K562 (cell line): Measurements from ENCODE around the gene OR52I2. TPM values are rescaled to one million over a fixed set of nuclear protein-coding genes. Genes with fewer than 3 reads are reported as not detected.

ENCODE experiments used
- ATAC-seq: fragments of 200-7000 bp; cut with Tn5 transposase; 3 replicates; pipeline ENCODE4 v1.9.1; 2020; ENCODE audit warnings: moderate library complexity
- BruUV-seq: library from RNA; stranded (reverse); fragments of 400-500 nt; replicated peaks from 2 replicates; lab custom pipeline; 2021; lab: Mats Ljungman, UMichigan
- CTCF ChIA-PET: fragments of 300-600 bp; formaldehyde crosslinking; extraction: SDS; loops from one replicate; lab custom pipeline; 2021; ENCODE audit warnings: low intra/inter-chr PET ratio; lab: Yijun Ruan, JAX
- POLR2A ChIA-PET: fragments of 300-600, 350-650 bp; sonication (Branson Sonifier 250); formaldehyde crosslinking; extraction: SDS; loops from one replicate; lab custom pipeline; 2021; ENCODE audit warnings: antibody characterized with exemption, inconsistent platforms; lab: Yijun Ruan, JAX
- DNase-seq, 4 experiments: peaks; one replicate each; pipeline versions ENCODE4 v3.0.0 to v3.0.0-alpha.2; 2011 to 2018; ENCODE audit warnings: low spot score in 3 of 4, mixed read lengths in 3 of 4; ENCODE audit errors: extremely low read depth in 1 of 4
- FAIRE-seq: peaks from 2 replicates; lab custom pipeline; 2011; peaks lifted over from hg19 to GRCh38; lab: Jason Lieb, UNC
- H2AFZ ChIP-seq: 2 replicates; pipeline ENCODE4 v1.6.0; 2011; ENCODE audit warnings: low read depth, low read length, control low read depth, inconsistent platforms
- H3K27ac ChIP-seq: fragments of 200-600 bp; 3 replicates; pipeline ENCODE4 v1.8.0; 2011; ENCODE audit warnings: low read depth, mild to moderate bottlenecking, control low read depth, inconsistent platforms, low read length, moderate library complexity, mixed read lengths; ENCODE audit errors: extremely low read depth
- H3K27me3 ChIP-seq, 2 experiments: fragments of 300-600 bp in 1 of 2; 2 replicates in 1 of 2; 3 replicates in 1 of 2; pipeline versions ENCODE4 v1.6.0 to v1.8.0; 2011; ENCODE audit warnings: inconsistent platforms in 2 of 2, low read length in 2 of 2, mild to moderate bottlenecking in 1 of 2, mixed read lengths in 1 of 2, moderate library complexity in 1 of 2; ENCODE audit not compliant: control insufficient read depth in 2 of 2, insufficient read depth in 2 of 2
- H3K36me3 ChIP-seq: fragments of 300-600 bp; 3 replicates; pipeline ENCODE4 v1.8.0; 2011; ENCODE audit warnings: mild to moderate bottlenecking, low read length, inconsistent platforms; ENCODE audit not compliant: control insufficient read depth, insufficient read depth
- H3K4me1 ChIP-seq, 2 experiments: fragments of 200-600 bp in 1 of 2; replicated peaks in 1 of 2; 2 replicates in 1 of 2; 3 replicates in 1 of 2; pipeline versions ENCODE4 v1.5.1 to v1.8.0; 2011; ENCODE audit warnings: inconsistent platforms in 2 of 2, low read length in 2 of 2, mild to moderate bottlenecking in 1 of 2, mixed read lengths in 1 of 2, moderate library complexity in 1 of 2; ENCODE audit not compliant: control insufficient read depth in 2 of 2, insufficient read depth in 2 of 2
- H3K4me2 ChIP-seq: 2 replicates; pipeline ENCODE4 v1.6.1; 2011; ENCODE audit warnings: low read length, control low read depth, inconsistent platforms, mixed read lengths; ENCODE audit not compliant: insufficient read depth
- H3K4me3 ChIP-seq: fragments of 200-600 bp; sonication (generic), shearing (Covaris generic); 2 replicates; pipeline ENCODE4 v1.5.1; 2016; ENCODE audit warnings: control low read depth, inconsistent platforms
- H3K79me2 ChIP-seq: fragments of 200-600 bp; 3 replicates; pipeline ENCODE4 v1.8.0; 2011; ENCODE audit warnings: low read length, inconsistent platforms; ENCODE audit not compliant: control insufficient read depth, insufficient read depth
- H3K9ac ChIP-seq, 2 experiments: 2 replicates each; pipeline versions ENCODE4 v1.6.0 to v1.6.1; 2011; ENCODE audit warnings: low read depth in 2 of 2, low read length in 2 of 2, control low read depth in 1 of 2, inconsistent platforms in 1 of 2, mild to moderate bottlenecking in 1 of 2, mixed read lengths in 1 of 2; ENCODE audit not compliant: insufficient read depth in 1 of 2
- H3K9me1 ChIP-seq: one replicate; pipeline ENCODE4 v1.6.0; 2011; ENCODE audit warnings: inconsistent platforms, mild to moderate bottlenecking, low read length, moderate library complexity; ENCODE audit not compliant: control insufficient read depth, insufficient read depth
- H3K9me3 ChIP-seq: replicated peaks from 2 replicates; pipeline ENCODE4 v1.5.1; 2011; ENCODE audit warnings: low read depth, low read length, inconsistent platforms; ENCODE audit not compliant: control insufficient read depth, insufficient read depth
- H4K20me1 ChIP-seq: replicated peaks from 2 replicates; pipeline ENCODE4 v1.6.1; 2011; ENCODE audit warnings: low read length, inconsistent platforms, mixed read lengths; ENCODE audit not compliant: control insufficient read depth, insufficient read depth
- CHD2 ChIP-seq: IDR thresholded peaks from 2 replicates; pipeline ENCODE4 v1.6.1; 2011; ENCODE audit warnings: low read depth, low read length
- HDAC8 ChIP-seq: fragments of 450-650 bp; IDR thresholded peaks from 2 replicates; pipeline ENCODE4 v1.6.1; 2016; ENCODE audit warnings: mild to moderate bottlenecking, missing genetic modification characterization, moderate library complexity, missing compliant biosample characterization
- KAT8 ChIP-seq: fragments of 450-650 bp; IDR thresholded peaks from 2 replicates; pipeline ENCODE4 v1.6.1; 2016; ENCODE audit warnings: low read depth, mild to moderate bottlenecking
- TFAP4 ChIP-seq: sonication (generic); formaldehyde crosslinking; IDR thresholded peaks from 2 replicates; pipeline ENCODE4 v1.8.0; 2022; ENCODE audit warnings: missing genetic modification reagents, mild to moderate bottlenecking, moderate library complexity, borderline replicate concordance
- TSC22D4 ChIP-seq: fragments of 450-650 bp; IDR thresholded peaks from 2 replicates; pipeline ENCODE4 v1.6.1; 2016; ENCODE audit warnings: missing genetic modification characterization, missing biosample characterization, control low read depth
- ZNF143 ChIP-seq: sonication (generic); formaldehyde crosslinking; IDR thresholded peaks from 2 replicates; pipeline ENCODE4 v1.9.0; 2022; ENCODE audit warnings: mild to moderate bottlenecking, missing genetic modification reagents
- WGBS: fragments of 100-300 bp; shearing (Covaris generic); methylation state at CpG from one replicate; pipeline ENCODE4 v1.1.6; 2016; ENCODE audit warnings: low coverage, mixed read lengths; ENCODE audit not compliant: insufficient coverage; ENCODE audit errors: missing lambda C conversion rate; 5-methylcytosine and 5-hydroxymethylcytosine counted together
- in situ Hi-C: fragments of 300-500 bp; cut with MboI; formaldehyde crosslinking; loops from 4 replicates; pipeline ENCODE4 v1.15.0; 2018; ENCODE audit warnings: inconsistent platforms, mixed read lengths
- intact Hi-C: fragments of 100-400 bp; cut with micrococcal nuclease; formaldehyde crosslinking; loops from 2 replicates; pipeline ENCODE4 v1.14.2; 2022
- polyA plus RNA-seq, 8 experiments: library from polyadenylated mRNA; depleted of rRNA in 4 of 8; stranded (reverse) in 5 of 8; unstranded in 3 of 8; fragments of >200 nt; fragmentation: Nextera tagmentation in 2 of 8; fragmentation: Illumina TruSeq in 1 of 8; extraction: Ambion mirVana in 2 of 8; extraction: Trizol in 1 of 8; gene quantifications; 2 replicates each; pipeline versions ENCODE4 v1.2.1 to v1.2.3, GENCODE V29; 2011 to 2014; ENCODE audit warnings: inconsistent platforms in 1 of 8, missing spikeins in 1 of 8
- total RNA-seq, 7 experiments: library from RNA; depleted of rRNA in 6 of 7; stranded (reverse); fragments of >200 nt in 6 of 7; fragmentation: Illumina TruSeq in 2 of 7; extraction: Trizol in 2 of 7; gene quantifications; 2 replicates each; pipeline versions ENCODE4 v1.2.1 to v1.2.3, GENCODE V29; 2011 to 2021; ENCODE audit warnings: low replicate concordance in 1 of 7

Gene OR52I2
- total and polyA plus RNA-seq, 9 of the 15 experiments (the other 6 are each of a cell fraction or from before 2014, with no cell fraction given), result not detected

GRCh38 chr11:4642043-4642442 lies 60.5 kb downstream of the OR52I2 start:
- H3K9ac ChIP-seq, result no peak overlapping the region
- DNase-seq (no peak), ATAC-seq (no peak), FAIRE-seq (no peak)
- no peak for TF ChIP-seq ZNF143 (CRISPR knock-in tag)
- TF ChIP-seq TSC22D4, result no peak
- no peak for TF ChIP-seq HDAC8
- TF ChIP-seq TFAP4 (CRISPR knock-in tag), result no peak
- no peak for TF ChIP-seq CHD2
- TF ChIP-seq KAT8, result no peak
- H3K27me3 ChIP-seq, result peaks cover 0 to 38% of the 10 kb centered on the region in 2 experiments; a peak in 3 of 5 replicates
- H3K9me1 ChIP-seq, result no peaks in the 10 kb centered on the region
- no peaks in the 10 kb centered on the region for H3K79me2 ChIP-seq
- no peak overlapping the region for H2AFZ ChIP-seq
- H3K4me2 ChIP-seq, result no peak overlapping the region
- ChIA-PET POLR2A (interaction anchor here (1.1 kb wide), 1 partner anchor 864 kb away, joined by 3 read pairs; no protein-coding TSS in a partner anchor), CTCF (no interaction called here)
- BruUV-seq, result no TSS peak
- intact Hi-C loops (no loop called here), in situ Hi-C loops (loop anchor here (25.0 kb wide), 1 partner anchor 1695 kb away; no protein-coding TSS in a partner anchor)
- peaks cover 0 to 4% of the 10 kb centered on the region in 2 experiments; a peak in 3 of 5 replicates for H3K4me1 ChIP-seq
- no peaks in the 10 kb centered on the region for H3K9me3 ChIP-seq
- WGBS, result 4% methylated on average over 7 of the region's 7 CpGs
- H3K27ac ChIP-seq, result no peak overlapping the region
- no peaks in the 10 kb centered on the region for H4K20me1 ChIP-seq
- H3K36me3 ChIP-seq, result no peaks in the 10 kb centered on the region
- H3K4me3 ChIP-seq, result no peak overlapping the region

Other genes with a start within 250 kb of the OR52I2 start
Only the 7 nearest of the 14 such genes appear.
- gene OR52K1, start 99.1 kb upstream of the OR52I2 start, total RNA-seq (2014; rRNA removed), result not detected in 2 replicates
- not detected in 2 replicates for gene OR52K1, start 99.1 kb upstream of the OR52I2 start, total RNA-seq (2014; rRNA removed; fragmentation: Illumina TruSeq; extraction: Trizol)
- gene OR52K1, start 99.1 kb upstream of the OR52I2 start, total RNA-seq (2015; rRNA removed; fragmentation: Illumina TruSeq; extraction: Trizol), result not detected in 2 replicates
- not detected in 2 replicates for gene OR52K1, start 99.1 kb upstream of the OR52I2 start, total RNA-seq (2021)
- not detected in 2 replicates for gene OR52K1, start 99.1 kb upstream of the OR52I2 start, polyA plus RNA-seq (2011; rRNA removed)
- not detected in 2 replicates for gene OR52K1, start 99.1 kb upstream of the OR52I2 start, polyA plus RNA-seq (2014; fragmentation: Illumina TruSeq; extraction: Trizol)
- gene OR52K1, start 99.1 kb upstream of the OR52I2 start, polyA plus RNA-seq (2014; fragmentation: Nextera tagmentation; extraction: Ambion mirVana), result not detected
- gene OR52K1, start 99.1 kb upstream of the OR52I2 start, polyA plus RNA-seq (2014; rRNA removed), result not detected in 2 replicates
- gene OR52M1, start 36.6 kb upstream of the OR52I2 start, total RNA-seq (2014; rRNA removed), result not detected in 2 replicates
- gene OR52M1, start 36.6 kb upstream of the OR52I2 start, total RNA-seq (2014; rRNA removed; fragmentation: Illumina TruSeq; extraction: Trizol), result not detected in 2 replicates
- not detected in 2 replicates for gene OR52M1, start 36.6 kb upstream of the OR52I2 start, total RNA-seq (2015; rRNA removed; fragmentation: Illumina TruSeq; extraction: Trizol)
- not detected in 2 replicates for gene OR52M1, start 36.6 kb upstream of the OR52I2 start, total RNA-seq (2021)
- gene OR52M1, start 36.6 kb upstream of the OR52I2 start, polyA plus RNA-seq (2011; rRNA removed), result not detected in 2 replicates
- gene OR52M1, start 36.6 kb upstream of the OR52I2 start, polyA plus RNA-seq (2014; fragmentation: Illumina TruSeq; extraction: Trizol), result not detected in 2 replicates
- gene OR52M1, start 36.6 kb upstream of the OR52I2 start, polyA plus RNA-seq (2014; fragmentation: Nextera tagmentation; extraction: Ambion mirVana), result not detected
- gene OR52M1, start 36.6 kb upstream of the OR52I2 start, polyA plus RNA-seq (2014; rRNA removed), result not detected in 2 replicates
- not detected in 2 replicates for gene OR52I1, start 12.3 kb downstream of the OR52I2 start, total RNA-seq (2014; rRNA removed)
- not detected in 2 replicates for gene OR52I1, start 12.3 kb downstream of the OR52I2 start, total RNA-seq (2014; rRNA removed; fragmentation: Illumina TruSeq; extraction: Trizol)
- not detected in 2 replicates for gene OR52I1, start 12.3 kb downstream of the OR52I2 start, total RNA-seq (2015; rRNA removed; fragmentation: Illumina TruSeq; extraction: Trizol)
- gene OR52I1, start 12.3 kb downstream of the OR52I2 start, total RNA-seq (2021), result not detected in 2 replicates
- not detected in 2 replicates for gene OR52I1, start 12.3 kb downstream of the OR52I2 start, polyA plus RNA-seq (2011; rRNA removed)
- not detected in 2 replicates for gene OR52I1, start 12.3 kb downstream of the OR52I2 start, polyA plus RNA-seq (2014; fragmentation: Illumina TruSeq; extraction: Trizol)
- gene OR52I1, start 12.3 kb downstream of the OR52I2 start, polyA plus RNA-seq (2014; fragmentation: Nextera tagmentation; extraction: Ambion mirVana), result not detected
- gene OR52I1, start 12.3 kb downstream of the OR52I2 start, polyA plus RNA-seq (2014; rRNA removed), result not detected in 2 replicates
- gene TRIM68, start 26.5 kb downstream of the OR52I2 start, total RNA-seq (2014; rRNA removed), result 8.8 and 10.2 TPM in 2 replicates
- 6.1 and 6.7 TPM in 2 replicates for gene TRIM68, start 26.5 kb downstream of the OR52I2 start, total RNA-seq (2014; rRNA removed; fragmentation: Illumina TruSeq; extraction: Trizol)
- gene TRIM68, start 26.5 kb downstream of the OR52I2 start, total RNA-seq (2015; rRNA removed; fragmentation: Illumina TruSeq; extraction: Trizol), result 9.2 TPM in 2 replicates
- gene TRIM68, start 26.5 kb downstream of the OR52I2 start, total RNA-seq (2021), result 8.6 and 9.2 TPM in 2 replicates
- 6.4 and 6.5 TPM in 2 replicates for gene TRIM68, start 26.5 kb downstream of the OR52I2 start, polyA plus RNA-seq (2011; rRNA removed)
- 9.8 and 10.9 TPM in 2 replicates for gene TRIM68, start 26.5 kb downstream of the OR52I2 start, polyA plus RNA-seq (2014; fragmentation: Illumina TruSeq; extraction: Trizol)
- 1 to 10 TPM; 5.2 to 7.7 TPM for gene TRIM68, start 26.5 kb downstream of the OR52I2 start, polyA plus RNA-seq (2014; fragmentation: Nextera tagmentation; extraction: Ambion mirVana)
- gene TRIM68, start 26.5 kb downstream of the OR52I2 start, polyA plus RNA-seq (2014; rRNA removed), result 7.9 and 9.3 TPM in 2 replicates
- gene OR51D1, start 55.7 kb downstream of the OR52I2 start, total RNA-seq (2014; rRNA removed), result not detected in 2 replicates
- gene OR51D1, start 55.7 kb downstream of the OR52I2 start, total RNA-seq (2014; rRNA removed; fragmentation: Illumina TruSeq; extraction: Trizol), result not detected in 2 replicates
- gene OR51D1, start 55.7 kb downstream of the OR52I2 start, total RNA-seq (2015; rRNA removed; fragmentation: Illumina TruSeq; extraction: Trizol), result not detected in 2 replicates
- gene OR51D1, start 55.7 kb downstream of the OR52I2 start, total RNA-seq (2021), result not detected in 2 replicates
- not detected in 2 replicates for gene OR51D1, start 55.7 kb downstream of the OR52I2 start, polyA plus RNA-seq (2011; rRNA removed)
- gene OR51D1, start 55.7 kb downstream of the OR52I2 start, polyA plus RNA-seq (2014; fragmentation: Illumina TruSeq; extraction: Trizol), result not detected in 2 replicates
- not detected for gene OR51D1, start 55.7 kb downstream of the OR52I2 start, polyA plus RNA-seq (2014; fragmentation: Nextera tagmentation; extraction: Ambion mirVana)
- not detected in 2 replicates for gene OR51D1, start 55.7 kb downstream of the OR52I2 start, polyA plus RNA-seq (2014; rRNA removed)
- gene OR51E1, start 62.2 kb downstream of the OR52I2 start, total RNA-seq (2014; rRNA removed), result not detected in 2 replicates
- gene OR51E1, start 62.2 kb downstream of the OR52I2 start, total RNA-seq (2014; rRNA removed; fragmentation: Illumina TruSeq; extraction: Trizol), result not detected in 2 replicates
- gene OR51E1, start 62.2 kb downstream of the OR52I2 start, total RNA-seq (2015; rRNA removed; fragmentation: Illumina TruSeq; extraction: Trizol), result 0.04 TPM in 1 of 2 replicates, not detected in the other
- not detected in 2 replicates for gene OR51E1, start 62.2 kb downstream of the OR52I2 start, total RNA-seq (2021)
- 0.03 and 0.05 TPM in 2 replicates for gene OR51E1, start 62.2 kb downstream of the OR52I2 start, polyA plus RNA-seq (2011; rRNA removed)
- gene OR51E1, start 62.2 kb downstream of the OR52I2 start, polyA plus RNA-seq (2014; fragmentation: Illumina TruSeq; extraction: Trizol), result not detected in 2 replicates
- gene OR51E1, start 62.2 kb downstream of the OR52I2 start, polyA plus RNA-seq (2014; fragmentation: Nextera tagmentation; extraction: Ambion mirVana), result not detected
- gene OR51E1, start 62.2 kb downstream of the OR52I2 start, polyA plus RNA-seq (2014; rRNA removed), result not detected in 2 replicates
- gene OR51E2, start 116.1 kb downstream of the OR52I2 start, total RNA-seq (2014; rRNA removed), result not detected in 2 replicates
- not detected in 2 replicates for gene OR51E2, start 116.1 kb downstream of the OR52I2 start, total RNA-seq (2014; rRNA removed; fragmentation: Illumina TruSeq; extraction: Trizol)
- not detected in 2 replicates for gene OR51E2, start 116.1 kb downstream of the OR52I2 start, total RNA-seq (2015; rRNA removed; fragmentation: Illumina TruSeq; extraction: Trizol)
- gene OR51E2, start 116.1 kb downstream of the OR52I2 start, total RNA-seq (2021), result not detected in 2 replicates
- 0.07 TPM in 1 of 2 replicates, not detected in the other for gene OR51E2, start 116.1 kb downstream of the OR52I2 start, polyA plus RNA-seq (2011; rRNA removed)
- gene OR51E2, start 116.1 kb downstream of the OR52I2 start, polyA plus RNA-seq (2014; fragmentation: Illumina TruSeq; extraction: Trizol), result not detected in 2 replicates
- not detected for gene OR51E2, start 116.1 kb downstream of the OR52I2 start, polyA plus RNA-seq (2014; fragmentation: Nextera tagmentation; extraction: Ambion mirVana)
- not detected in 2 replicates for gene OR51E2, start 116.1 kb downstream of the OR52I2 start, polyA plus RNA-seq (2014; rRNA removed)